H1 (cell line): ENCODE results near the gene S100A6. TPM values are rescaled to one million over a fixed set of nuclear protein-coding genes. Genes with fewer than 3 reads are reported as not detected.
"Not testable (repeated sequence)": the region's sequence is repeated elsewhere in the genome, so short reads cannot be mapped to it uniquely, and the experiment has no call there.

Experiments
- CTCF ChIA-PET: fragments of 300-600 bp; sonication (Branson Sonifier 250); formaldehyde crosslinking; loops from one replicate; lab custom pipeline; 2021; ENCODE audit not compliant: partially characterized antibody; lab: Charles Lee
- POLR2A ChIA-PET: fragments of 300-600 bp; sonication (Branson Sonifier 250); formaldehyde crosslinking; loops from one replicate; lab custom pipeline; 2021; ENCODE audit warnings: inconsistent platforms; ENCODE audit not compliant: partially characterized antibody; lab: Charles Lee
- DNase-seq, 2 experiments: peaks; one replicate each; pipeline versions ENCODE4 v3.0.0 to v3.0.0-alpha.2; 2010 to 2022; ENCODE audit warnings: low spot score in 2 of 2, low read depth in 1 of 2, mixed read lengths in 1 of 2
- FAIRE-seq: peaks from 2 replicates; lab custom pipeline; 2011; peaks lifted over from hg19 to GRCh38; lab: Jason Lieb, UNC
- H2AFZ ChIP-seq: 2 replicates; pipeline ENCODE4 v1.8.1; 2012; ENCODE audit warnings: low read length, inconsistent platforms
- H2AK5ac ChIP-seq: 2 replicates; pipeline ENCODE4 v1.6.1; 2013; ENCODE audit warnings: low read depth, low read length
- H2BK120ac ChIP-seq: replicated peaks from 2 replicates; pipeline ENCODE3; 2013; ENCODE audit warnings: low read depth, low read length, inconsistent platforms
- H2BK12ac ChIP-seq: 2 replicates; pipeline ENCODE4 v1.6.1; 2013; ENCODE audit warnings: low read depth, low read length
- H2BK15ac ChIP-seq: 2 replicates; pipeline ENCODE4 v1.6.1; 2013; ENCODE audit warnings: low read length
- H2BK20ac ChIP-seq: 2 replicates; pipeline ENCODE4 v1.6.1; 2013; ENCODE audit warnings: low read length
- H2BK5ac ChIP-seq: 2 replicates; pipeline ENCODE4 v1.6.1; 2013; ENCODE audit warnings: low read depth, low read length
- H3K14ac ChIP-seq: 2 replicates; pipeline ENCODE4 v1.6.1; 2013; ENCODE audit warnings: inconsistent platforms; ENCODE audit not compliant: insufficient read length
- H3K18ac ChIP-seq: 2 replicates; pipeline ENCODE4 v1.6.1; 2013; ENCODE audit warnings: low read length; ENCODE audit errors: extremely low read depth
- H3K23ac ChIP-seq: 2 replicates; pipeline ENCODE4 v1.6.1; 2013; ENCODE audit warnings: inconsistent platforms; ENCODE audit not compliant: insufficient read length
- H3K23me2 ChIP-seq: 2 replicates; pipeline ENCODE4 v1.6.1; 2013; ENCODE audit warnings: low read depth, low read length
- H3K27ac ChIP-seq: 2 replicates; pipeline ENCODE4 v1.6.1; 2011; ENCODE audit warnings: low read depth, low read length, inconsistent platforms
- H3K27me3 ChIP-seq, 4 experiments: replicated peaks in 1 of 4; 1 replicate in 1 of 4; 2 replicates in 3 of 4; pipeline versions ENCODE4 v1.6.1 to v1.8.1; 2011 to 2013; ENCODE audit warnings: low read length in 3 of 4, mild to moderate bottlenecking in 3 of 4, inconsistent platforms in 2 of 4, mixed read lengths in 2 of 4, moderate library complexity in 1 of 4; ENCODE audit not compliant: control insufficient read depth in 3 of 4, insufficient read depth in 3 of 4; ENCODE audit errors: extremely low read depth in 1 of 4
- H3K36me3 ChIP-seq, 4 experiments: 2 replicates each; pipeline versions ENCODE4 v1.6.1 to v1.8.1; 2011 to 2013; ENCODE audit warnings: mild to moderate bottlenecking in 4 of 4, low read length in 3 of 4, moderate library complexity in 2 of 4, control low read depth in 1 of 4, inconsistent platforms in 1 of 4; ENCODE audit not compliant: insufficient read depth in 4 of 4, control insufficient read depth in 2 of 4
- H3K4ac ChIP-seq: replicated peaks from 2 replicates; pipeline ENCODE3; 2013; ENCODE audit warnings: low read length, low read depth, mixed read lengths, inconsistent platforms; ENCODE audit not compliant: insufficient read length
- H3K4me1 ChIP-seq, 4 experiments: replicated peaks in 1 of 4; 1 replicate in 1 of 4; 2 replicates in 3 of 4; pipeline versions ENCODE4 v1.6.1 to v1.8.1; 2011 to 2013; ENCODE audit warnings: low read length in 3 of 4, inconsistent platforms in 2 of 4, mixed read lengths in 1 of 4; ENCODE audit not compliant: insufficient read depth in 4 of 4, control insufficient read depth in 3 of 4
- H3K4me2 ChIP-seq, 2 experiments: 2 replicates each; pipeline versions ENCODE4 v1.6.1 to v1.8.1; 2011 to 2013; ENCODE audit warnings: low read depth in 2 of 2, low read length in 2 of 2, control low read depth in 1 of 2, inconsistent platforms in 1 of 2, mild to moderate bottlenecking in 1 of 2; ENCODE audit not compliant: insufficient read depth in 1 of 2
- H3K4me3 ChIP-seq, 4 experiments: fragments of 200-600, 300-600 bp in 1 of 4; sonication (generic), shearing (Covaris generic), sonication (Bioruptor Twin) in 1 of 4; 2 replicates each; pipeline versions ENCODE4 v1.5.1 to v1.8.1; 2011 to 2016; ENCODE audit warnings: low read length in 4 of 4, low read depth in 3 of 4, control low read depth in 2 of 4, inconsistent platforms in 2 of 4, mild to moderate bottlenecking in 2 of 4, mixed read lengths in 1 of 4, moderate library complexity in 1 of 4; ENCODE audit not compliant: insufficient read depth in 2 of 4; ENCODE audit errors: extremely low read depth in 1 of 4
- H3K56ac ChIP-seq: replicated peaks from 2 replicates; pipeline ENCODE3; 2013; ENCODE audit warnings: low read depth, mild to moderate bottlenecking, mixed read lengths, low read length, inconsistent platforms; ENCODE audit not compliant: insufficient read length
- H3K79me1 ChIP-seq: 2 replicates; pipeline ENCODE4 v1.6.1; 2013; ENCODE audit warnings: low read depth, low read length, control low read depth
- H3K79me2 ChIP-seq, 2 experiments: 2 replicates each; pipeline versions ENCODE4 v1.6.1 to v1.8.1; 2012 to 2013; ENCODE audit warnings: low read length in 2 of 2, mild to moderate bottlenecking in 2 of 2, inconsistent platforms in 1 of 2; ENCODE audit not compliant: insufficient read depth in 2 of 2, control insufficient read depth in 1 of 2
- H3K9ac ChIP-seq, 4 experiments: replicated peaks in 1 of 4; 1 replicate in 1 of 4; 2 replicates in 3 of 4; pipeline versions ENCODE4 v1.6.1 to v1.8.1; 2011 to 2013; ENCODE audit warnings: low read depth in 3 of 4, low read length in 3 of 4, control low read depth in 2 of 4, mild to moderate bottlenecking in 2 of 4, moderate library complexity in 2 of 4, inconsistent platforms in 1 of 4; ENCODE audit errors: extremely low read depth in 1 of 4
- H3K9me3 ChIP-seq, 2 experiments: 2 replicates each; pipeline versions ENCODE4 v1.6.1 to v1.8.1; 2012 to 2013; ENCODE audit warnings: mild to moderate bottlenecking in 2 of 2, moderate library complexity in 2 of 2, control low read depth in 1 of 2, inconsistent platforms in 1 of 2, low read depth in 1 of 2, low read length in 1 of 2, mixed read lengths in 1 of 2; ENCODE audit not compliant: insufficient read depth in 2 of 2
- H4K20me1 ChIP-seq, 2 experiments: replicated peaks in 1 of 2; 2 replicates each; pipeline versions ENCODE3 to v1.8.1; 2011 to 2013; ENCODE audit warnings: inconsistent platforms in 2 of 2, low read length in 2 of 2, mild to moderate bottlenecking in 1 of 2; ENCODE audit not compliant: insufficient read depth in 2 of 2, control insufficient read depth in 1 of 2
- H4K5ac ChIP-seq: 2 replicates; pipeline ENCODE4 v1.6.1; 2013; ENCODE audit warnings: low read length, low read depth, mixed read lengths, inconsistent platforms; ENCODE audit not compliant: insufficient read length
- H4K8ac ChIP-seq: 2 replicates; pipeline ENCODE4 v1.8.0; 2013; ENCODE audit warnings: mild to moderate bottlenecking, moderate library complexity, low read length, inconsistent platforms; ENCODE audit not compliant: insufficient read depth; ENCODE audit errors: extremely low read depth
- H4K91ac ChIP-seq: replicated peaks from 2 replicates; pipeline ENCODE3; 2013; ENCODE audit warnings: low read length, mixed read lengths, inconsistent platforms; ENCODE audit not compliant: insufficient read length
- CEBPB ChIP-seq: IDR thresholded peaks from 2 replicates; pipeline ENCODE4 v1.6.1; 2012; ENCODE audit warnings: low read depth, low read length
- CTBP2 ChIP-seq: IDR thresholded peaks from 2 replicates; pipeline ENCODE4 v1.7.0; 2011; ENCODE audit warnings: borderline replicate concordance, mild to moderate bottlenecking, moderate library complexity, mixed read lengths, low read length; ENCODE audit not compliant: insufficient read depth, insufficient read length
- KDM4A ChIP-seq: IDR thresholded peaks from one replicate; pipeline ENCODE4 v1.7.1; 2012; ENCODE audit warnings: low read depth, mild to moderate bottlenecking, moderate library complexity, low read length, inconsistent platforms; ENCODE audit not compliant: severe bottlenecking
- TAF7 ChIP-seq: optimal IDR thresholded peaks from 2 replicates; pipeline ENCODE3; 2011; ENCODE audit warnings: low read depth, mild to moderate bottlenecking, inconsistent platforms, low read length, moderate library complexity, borderline replicate concordance
- TEAD4 ChIP-seq: IDR thresholded peaks from 2 replicates; pipeline ENCODE4 v1.6.1; 2012; ENCODE audit warnings: low read depth, low read length, inconsistent platforms, mixed read lengths
- USF2 ChIP-seq: IDR thresholded peaks from 2 replicates; pipeline ENCODE4 v1.6.1; 2011; ENCODE audit warnings: low read length, improper control_type of control experiment
- WGBS, 2 experiments: shearing (Covaris generic) in 1 of 2; methylation state at CpG; one replicate each; pipeline versions ENCODE4 v1.1.6 to v1.1.7; 2013 to 2015; ENCODE audit warnings: low lambda C conversion rate in 2 of 2, mixed read lengths in 2 of 2, inconsistent platforms in 1 of 2, low coverage in 1 of 2, missing lambda C conversion rate in 1 of 2; ENCODE audit not compliant: insufficient replicate concordance in 2 of 2, insufficient coverage in 1 of 2, insufficient read length in 1 of 2; ENCODE audit errors: extremely low coverage in 1 of 2, missing lambda C conversion rate in 1 of 2; 5-methylcytosine and 5-hydroxymethylcytosine counted together
- polyA plus RNA-seq, 7 experiments: library from polyadenylated mRNA; depleted of rRNA in 3 of 7; stranded (reverse) in 5 of 7; unstranded in 2 of 7; fragments of >200 nt in 5 of 7; fragments of 200-250 nt in 2 of 7; gene quantifications; 1 replicate in 5 of 7; 2 replicates in 1 of 7; 4 replicates in 1 of 7; pipeline versions ENCODE4 v1.2.1 to v1.2.3, GENCODE V29; 2011 to 2013; ENCODE audit warnings: missing spikeins in 2 of 7, mixed read lengths in 2 of 7
- total RNA-seq: library from RNA; stranded (reverse); fragmentation: NEBNext Ultra II Directional; extraction: Animal tissue kit (Norgen Biotek cat#: 25700); gene quantifications from 2 replicates; pipeline ENCODE4 v1.2.1, GENCODE V29; 2021

S100A6 gene
- total and polyA plus RNA-seq, 2 of the 8 experiments (the other 6 are each of a cell fraction or from before 2014, with no cell fraction given): 11.1 to 63.0 TPM

GRCh38 chr1:153577138-153577537 lies 41.3 kb upstream of the S100A6 start (continued):
- TF ChIP-seq CTBP2 (no peak), CEBPB (no peak), USF2 (no peak), TEAD4 (no peak), TAF7 (no peak), KDM4A (no peak)

GRCh38 chr1:153575497-153575896 lies 39.7 kb upstream of the S100A6 start:
- POLR2A ChIA-PET: interaction anchor here (1.0 to 1.6 kb wide), 2 partner anchors 39 to 58 kb away, joined by 3 to 5 read pairs; partner anchors contain the start of gene CHTOP
- 85% methylated on average over 7 of the region's 10 CpGs; no CpG with 5 or more reads in 1 of the 2 experiments for WGBS, 2 experiments

More at GRCh38 chr1:153575497-153575896, 39.7 kb upstream of the S100A6 start:
- not testable (repeated sequence) for H3K4me3 ChIP-seq, H3K23me2 ChIP-seq, H2BK20ac ChIP-seq, H2AK5ac ChIP-seq, H2BK15ac ChIP-seq, H3K79me2 ChIP-seq, H3K36me3 ChIP-seq, H4K8ac ChIP-seq, H3K4me2 ChIP-seq, H3K79me1 ChIP-seq, H3K9ac ChIP-seq, H4K91ac ChIP-seq, H3K14ac ChIP-seq, H3K27ac ChIP-seq, H3K27me3 ChIP-seq, H3K56ac ChIP-seq, H2BK5ac ChIP-seq, H2BK12ac ChIP-seq, H3K23ac ChIP-seq, H2AFZ ChIP-seq, H3K4me1 ChIP-seq, H4K5ac ChIP-seq, H2BK120ac ChIP-seq, H3K4ac ChIP-seq, H4K20me1 ChIP-seq, FAIRE-seq, DNase-seq, H3K18ac ChIP-seq
- H3K9me3 ChIP-seq: peaks cover 0 to 10% of the 10 kb centered on the region in 2 experiments; a peak in 1 of 4 replicates
- CTCF ChIA-PET: interaction anchor here (1.9 to 5.7 kb wide), 5 partner anchors 40 to 222 kb away, joined by 4 to 64 read pairs (median 13); partner anchors contain the start of genes S100A14 and S100A16
